Measurements from ENCODE around the gene GPR39.

GRCh38 chr2:132617989-132618388, 201.4 kb downstream of the GPR39 start:
- TF ChIP-seq CTCF (conservative IDR thresholded peaks at IDR 0.05; ENCODE audit: low read length) (no peak), EZH2phosphoT487 (IDR thresholded peaks at IDR 0.05; ENCODE audit: borderline replicate concordance, low read depth, low read length) (no peak)
